MM.1S (cell line): Measurements from ENCODE around the gene ZBTB17.

ENCODE experiments used
- EZH2 ChIP-seq: fragments of 300-600 bp; sonication (generic); optimal IDR thresholded peaks from 2 replicates; pipeline ENCODE3; 2017; ENCODE audit warnings: low read depth, mild to moderate bottlenecking, antibody characterized with exemption, low read length, mixed read lengths
- TF ChIP-seq, protein P1 (sequence below): fragments of 300-600 bp; sonication (generic); IDR thresholded peaks from 2 replicates; pipeline ENCODE4 v1.5.1; 2016; ENCODE audit warnings: antibody characterized with exemption, low read length, mixed read lengths

DNA sequence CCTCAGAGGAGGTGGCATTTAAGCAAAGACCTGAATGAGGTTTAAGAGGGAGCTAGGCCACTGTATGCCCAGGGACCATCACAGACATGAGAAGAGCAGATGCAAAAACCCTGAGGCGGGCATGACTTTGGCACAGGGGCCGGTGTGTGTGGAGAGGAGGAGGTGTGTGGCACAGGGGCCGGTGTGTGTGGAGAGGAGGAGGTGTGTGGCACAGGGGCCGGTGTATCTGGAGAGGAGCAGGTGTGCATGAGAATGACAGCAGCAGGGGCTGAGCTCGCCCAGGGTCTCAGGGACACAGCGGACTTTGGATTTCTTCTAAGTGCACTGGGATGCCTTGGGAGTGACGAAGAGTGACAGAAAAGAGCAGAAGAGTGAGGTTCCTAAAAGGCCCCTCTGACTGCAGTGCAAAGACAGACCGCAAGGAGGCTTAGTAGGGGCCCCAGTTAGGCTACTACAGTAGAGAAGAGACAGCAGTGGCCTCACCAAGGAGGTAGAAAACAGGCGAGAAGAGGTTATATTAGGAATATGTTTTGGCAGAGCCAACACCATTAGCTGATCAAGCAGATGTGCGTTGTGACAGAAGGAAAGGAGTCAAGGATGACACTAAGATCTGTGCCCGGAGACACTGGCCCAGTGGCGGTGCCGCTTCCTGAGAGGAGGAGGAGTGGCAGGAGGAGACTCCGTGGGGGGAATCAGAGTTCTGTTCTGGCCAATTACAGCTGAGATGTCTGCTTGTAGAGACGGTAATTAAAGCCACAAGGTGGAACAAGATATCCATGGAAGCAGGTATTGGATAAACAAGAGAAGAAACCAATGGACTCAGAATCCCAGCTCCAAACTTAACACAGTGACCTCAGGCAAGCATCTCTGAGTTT, 18.4 kb downstream of the ZBTB17 start:
- TF ChIP-seq, protein P1, sequence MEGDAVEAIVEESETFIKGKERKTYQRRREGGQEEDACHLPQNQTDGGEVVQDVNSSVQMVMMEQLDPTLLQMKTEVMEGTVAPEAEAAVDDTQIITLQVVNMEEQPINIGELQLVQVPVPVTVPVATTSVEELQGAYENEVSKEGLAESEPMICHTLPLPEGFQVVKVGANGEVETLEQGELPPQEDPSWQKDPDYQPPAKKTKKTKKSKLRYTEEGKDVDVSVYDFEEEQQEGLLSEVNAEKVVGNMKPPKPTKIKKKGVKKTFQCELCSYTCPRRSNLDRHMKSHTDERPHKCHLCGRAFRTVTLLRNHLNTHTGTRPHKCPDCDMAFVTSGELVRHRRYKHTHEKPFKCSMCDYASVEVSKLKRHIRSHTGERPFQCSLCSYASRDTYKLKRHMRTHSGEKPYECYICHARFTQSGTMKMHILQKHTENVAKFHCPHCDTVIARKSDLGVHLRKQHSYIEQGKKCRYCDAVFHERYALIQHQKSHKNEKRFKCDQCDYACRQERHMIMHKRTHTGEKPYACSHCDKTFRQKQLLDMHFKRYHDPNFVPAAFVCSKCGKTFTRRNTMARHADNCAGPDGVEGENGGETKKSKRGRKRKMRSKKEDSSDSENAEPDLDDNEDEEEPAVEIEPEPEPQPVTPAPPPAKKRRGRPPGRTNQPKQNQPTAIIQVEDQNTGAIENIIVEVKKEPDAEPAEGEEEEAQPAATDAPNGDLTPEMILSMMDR, result peak; percentile 15; the same call in 1 of the 2 replicates
- TF ChIP-seq EZH2, result no peak
